MM.1S (cell line): Measurements from ENCODE around the gene OR7C1.

Source experiments
- DNase-seq: peaks from one replicate; pipeline ENCODE4 v3.0.0-alpha.2; 2015
- H2AFZ ChIP-seq: fragments of 300-600 bp; sonication (generic); 2 replicates; pipeline ENCODE4 v1.6.0; 2016; ENCODE audit warnings: antibody characterized with exemption, low read length
- H3F3A ChIP-seq: fragments of 300-600 bp; sonication (generic); 2 replicates; pipeline ENCODE4 v1.6.1; 2016; ENCODE audit warnings: mild to moderate bottlenecking, antibody characterized with exemption, low read length, moderate library complexity, mixed read lengths; ENCODE audit not compliant: insufficient read depth
- H3K27ac ChIP-seq: fragments of 300-600 bp; sonication (generic); 2 replicates; pipeline ENCODE4 v1.5.1; 2016; ENCODE audit warnings: mild to moderate bottlenecking, low read length
- H3K27me3 ChIP-seq: fragments of 300-600 bp; sonication (generic); replicated peaks from 2 replicates; pipeline ENCODE4 v1.6.0; 2016; ENCODE audit warnings: low read length; ENCODE audit not compliant: insufficient read depth
- H3K36me3 ChIP-seq: fragments of 300-600 bp; sonication (generic); replicated peaks from 2 replicates; pipeline ENCODE4 v1.6.1; 2016; ENCODE audit warnings: mild to moderate bottlenecking, low read length, mixed read lengths; ENCODE audit not compliant: insufficient read depth
- H3K4me1 ChIP-seq: fragments of 300-600 bp; sonication (generic); 2 replicates; pipeline ENCODE4 v1.6.1; 2016; ENCODE audit warnings: low read length, mixed read lengths
- H3K4me2 ChIP-seq: fragments of 300-600 bp; sonication (generic); 2 replicates; pipeline ENCODE4 v1.6.0; 2016; ENCODE audit warnings: low read depth, low read length
- H3K4me3 ChIP-seq: fragments of 300-600 bp; sonication (generic); 2 replicates; pipeline ENCODE4 v1.5.1; 2016; ENCODE audit warnings: low read length, mixed read lengths
- H3K79me2 ChIP-seq: fragments of 300-600 bp; sonication (generic); 2 replicates; pipeline ENCODE4 v1.6.1; 2016; ENCODE audit warnings: mixed run types, low read length, mixed read lengths
- H3K9ac ChIP-seq: fragments of 300-600 bp; sonication (generic); 2 replicates; pipeline ENCODE4 v1.6.1; 2016; ENCODE audit warnings: low read length, mixed read lengths
- H3K9me2 ChIP-seq: fragments of 300-600 bp; sonication (generic); replicated peaks from 2 replicates; pipeline ENCODE4 v1.6.1; 2016; ENCODE audit warnings: mild to moderate bottlenecking, low read length, mixed read lengths; ENCODE audit not compliant: insufficient read depth
- H3K9me3 ChIP-seq: fragments of 300-600 bp; sonication (generic); replicated peaks from 2 replicates; pipeline ENCODE4 v1.6.1; 2016; ENCODE audit warnings: mild to moderate bottlenecking, low read length, mixed read lengths; ENCODE audit not compliant: insufficient read depth
- H4K20me1 ChIP-seq: fragments of 300-600 bp; sonication (generic); 2 replicates; pipeline ENCODE4 v1.6.1; 2016; ENCODE audit warnings: mild to moderate bottlenecking, low read length, moderate library complexity, mixed read lengths; ENCODE audit not compliant: insufficient read depth
- CTCF ChIP-seq: fragments of 300-600 bp; sonication (generic); IDR thresholded peaks from 2 replicates; pipeline ENCODE4 v1.5.1; 2016; ENCODE audit warnings: antibody characterized with exemption, low read length, mixed read lengths
- EZH2 ChIP-seq: fragments of 300-600 bp; sonication (generic); optimal IDR thresholded peaks from 2 replicates; pipeline ENCODE3; 2017; ENCODE audit warnings: low read depth, mild to moderate bottlenecking, antibody characterized with exemption, low read length, mixed read lengths
- EZH2phosphoT487 ChIP-seq: fragments of 300-600 bp; sonication (generic); IDR thresholded peaks from 2 replicates; pipeline ENCODE4 v1.6.1; 2018; ENCODE audit warnings: antibody characterized with exemption, low read length

The OR7C1 gene

GRCh38 chr19:14848822-14849221, 13.8 kb upstream of the OR7C1 start, which contains the start of gene OR7A10:
Gene OR7A10, minus strand, starts transcription at chr19:14848922. Its CDS starts 7,045 bp downstream, at chr19:14841877.
- H3K9ac ChIP-seq, result no peak within 1 kb of the TSS
- no peak within 1 kb of the TSS for H3K4me2 ChIP-seq
- H3K9me3 ChIP-seq, result no peaks in the 10 kb centered on the region
- H3K79me2 ChIP-seq, result no peaks in the 10 kb centered on the region
- H2AFZ ChIP-seq, result no peak within 1 kb of the TSS
- no peak within 1 kb of the TSS for H3K4me3 ChIP-seq
- H3F3A ChIP-seq, result no peaks in the 10 kb centered on the region
- no peak for DNase-seq
- no peaks in the 10 kb centered on the region for H3K36me3 ChIP-seq
- TF ChIP-seq CTCF (no peak), EZH2 (no peak), EZH2phosphoT487 (no peak)
- peaks cover 77% of the 10 kb centered on the region for H3K27me3 ChIP-seq
- no peaks in the 10 kb centered on the region for H3K9me2 ChIP-seq
- no peaks in the 10 kb centered on the region for H4K20me1 ChIP-seq
- H3K4me1 ChIP-seq, result no peaks in the 10 kb centered on the region
- H3K27ac ChIP-seq, result no peak within 1 kb of the TSS

GRCh38 chr19:14843578-14843977, 8.6 kb upstream of the OR7C1 start:
- Histone ChIP-seq H3K36me3 (no peaks in the 10 kb centered on the region), H3K27me3 (peaks cover 76% of the 10 kb centered on the region), H3F3A (no peaks in the 10 kb centered on the region), H3K9ac (no peak overlapping the region), H3K27ac (no peak overlapping the region), H3K9me3 (no peaks in the 10 kb centered on the region), H4K20me1 (no peaks in the 10 kb centered on the region), H2AFZ (no peak overlapping the region), H3K4me2 (no peak overlapping the region), H3K4me3 (no peak overlapping the region), H3K4me1 (no peaks in the 10 kb centered on the region), H3K9me2 (no peaks in the 10 kb centered on the region), H3K79me2 (no peaks in the 10 kb centered on the region)
- TF ChIP-seq CTCF (no peak), EZH2 (no peak), EZH2phosphoT487 (no peak)
- no peak for DNase-seq

GRCh38 chr19:14843169-14843568, 8.2 kb upstream of the OR7C1 start:
- H3K9me3 ChIP-seq, result no peaks in the 10 kb centered on the region
- H2AFZ ChIP-seq, result no peak overlapping the region
- H3K36me3 ChIP-seq, result no peaks in the 10 kb centered on the region
- H3K9ac ChIP-seq, result no peak overlapping the region
- peaks cover 75% of the 10 kb centered on the region for H3K27me3 ChIP-seq
- no peaks in the 10 kb centered on the region for H4K20me1 ChIP-seq
- TF ChIP-seq EZH2 (no peak), CTCF (no peak), EZH2phosphoT487 (no peak)
- H3K4me3 ChIP-seq, result no peak overlapping the region
- no peaks in the 10 kb centered on the region for H3K79me2 ChIP-seq
- no peak overlapping the region for H3K27ac ChIP-seq
- H3K4me2 ChIP-seq, result no peak overlapping the region
- H3K4me1 ChIP-seq, result no peaks in the 10 kb centered on the region
- H3F3A ChIP-seq, result no peaks in the 10 kb centered on the region
- H3K9me2 ChIP-seq, result no peaks in the 10 kb centered on the region
- DNase-seq, result no peak
